ENCODE results near the gene CIAO2A.

DNA sequence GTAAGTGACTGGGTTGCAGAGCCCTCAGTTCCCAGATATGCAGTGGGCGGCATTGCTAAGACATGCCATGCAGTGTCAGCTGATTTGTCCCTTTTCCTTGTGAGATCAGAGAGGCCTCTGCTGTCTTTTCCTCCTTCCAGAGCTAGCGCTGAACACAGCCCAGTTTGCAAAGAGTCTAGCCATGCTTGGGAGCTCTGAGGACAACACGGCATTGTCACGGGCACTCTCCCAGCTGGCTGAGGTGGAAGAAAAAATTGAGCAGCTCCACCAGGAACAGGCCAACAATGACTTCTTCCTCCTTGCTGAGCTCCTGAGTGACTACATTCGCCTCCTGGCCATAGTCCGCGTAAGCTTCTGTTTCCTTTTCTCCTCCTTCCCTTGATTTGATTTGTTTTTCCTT lies 37.9 kb upstream of the CIAO2A start:
- TF ChIP-seq CTCF (IDR thresholded peaks at IDR 0.05) (no peak), ZFX (IDR thresholded peaks at IDR 0.05; ENCODE audit: borderline replicate concordance) (no peak)
